LNCaP clone FGC (cell line): ENCODE results near the gene CNTF.
A peak's percentile ranks its signal among the peaks of the same experiment; 100 is the strongest.

ENCODE experiments used
- DNase-seq: peaks from one replicate; pipeline ENCODE4 v3.0.0-alpha.2; 2011; ENCODE audit warnings: low read depth
- H3K4me3 ChIP-seq: 2 replicates; pipeline ENCODE4 v1.5.1; 2011; ENCODE audit warnings: mild to moderate bottlenecking, low read depth, low read length, control low read depth
- CTCF ChIP-seq: IDR thresholded peaks from 2 replicates; pipeline ENCODE4 v1.5.1; 2012; ENCODE audit warnings: mild to moderate bottlenecking; ENCODE audit not compliant: control insufficient read depth, insufficient read depth; ENCODE audit errors: extremely low read depth

The CNTF gene

GRCh38 chr11:58632510-58632909 lies 10.0 kb downstream of the CNTF start:
- H3K4me3 ChIP-seq: no peak overlapping the region
- no peak for TF ChIP-seq CTCF
- DNase-seq: peak; percentile 18

GRCh38 chr11:58636587-58636986 lies 14.1 kb downstream of the CNTF start:
- no peak for TF ChIP-seq CTCF
- DNase-seq: no peak
- H3K4me3 ChIP-seq: no peak overlapping the region

GRCh38 chr11:58637371-58637770 lies 14.9 kb downstream of the CNTF start:
- H3K4me3 ChIP-seq: no peak overlapping the region
- DNase-seq: no peak
- TF ChIP-seq CTCF: no peak

DNA sequence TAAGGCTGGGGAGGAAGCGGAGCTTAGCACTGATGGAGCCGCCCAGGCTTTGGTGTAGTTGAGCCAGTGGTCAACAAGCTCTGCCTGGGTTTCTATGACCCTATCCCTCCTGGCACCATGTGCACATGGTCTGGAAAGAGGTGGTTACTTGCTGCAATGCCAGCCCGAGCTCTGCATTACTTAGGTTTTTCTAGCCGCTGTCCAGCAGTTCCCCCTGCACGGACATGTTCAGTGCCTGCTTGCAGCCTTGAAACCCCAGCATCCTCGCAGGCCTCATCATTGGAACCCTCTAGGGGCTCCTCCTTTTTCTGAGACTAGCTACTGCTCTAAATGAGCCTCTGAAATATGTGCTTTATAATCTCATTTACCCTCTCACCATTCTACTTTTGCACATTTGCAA lies 16.6 kb downstream of the CNTF start:
- no peak for TF ChIP-seq CTCF
- no peak for DNase-seq
- no peak overlapping the region for H3K4me3 ChIP-seq

- TF ChIP-seq CTCF: no peak
- no peak for DNase-seq
- H3K4me3 ChIP-seq: no peak overlapping the region
These were observed 17.2 kb downstream of the CNTF start for GRCh38 chr11:58639669-58640068.

- DNase-seq: no peak
- no peak for TF ChIP-seq CTCF
- H3K4me3 ChIP-seq: no peak overlapping the region
These were observed 18.0 kb downstream of the CNTF start for GRCh38 chr11:58640386-58641023.

- no peak for DNase-seq
- no peak overlapping the region for H3K4me3 ChIP-seq
- TF ChIP-seq CTCF: no peak
These were observed 18.9 kb downstream of the CNTF start for GRCh38 chr11:58641341-58641740.
